A172 (cell line): ENCODE data around the gene MOB4. TPM values are rescaled to one million over a fixed set of nuclear protein-coding genes. Genes with fewer than 3 reads are reported as not detected.
A peak's percentile ranks its signal among the peaks of the same experiment; 100 is the strongest.
"Not testable (repeated sequence)": the region's sequence is repeated elsewhere in the genome, so short reads cannot be mapped to it uniquely, and the experiment has no call there.

Experiments
- DNase-seq: peaks from one replicate; pipeline ENCODE4 v3.0.0-alpha.2; 2015; ENCODE audit warnings: low spot score
- total RNA-seq: library from RNA; depleted of rRNA; stranded (reverse); fragments of >200 nt; shearing (Covaris generic); gene quantifications from 2 replicates; pipeline ENCODE4 v1.2.3, GENCODE V29; 2014; rRNA removed

MOB4 gene
- total RNA-seq: 94.3 and 96.9 TPM in 2 replicates

- DNase-seq: peak; percentile 89
Observed at GRCh38 chr2:197515739-197516392, at the start of gene MOB4. MOB4 (plus strand) TSS chr2:197516066; CDS start chr2:197516087, 21 bp downstream.

- no peak for DNase-seq
Observed at GRCh38 chr2:197472166-197472565, 43.7 kb upstream of the MOB4 start.

- no peak for DNase-seq
Observed at GRCh38 chr2:197477797-197478196, 38.1 kb upstream of the MOB4 start.

DNA sequence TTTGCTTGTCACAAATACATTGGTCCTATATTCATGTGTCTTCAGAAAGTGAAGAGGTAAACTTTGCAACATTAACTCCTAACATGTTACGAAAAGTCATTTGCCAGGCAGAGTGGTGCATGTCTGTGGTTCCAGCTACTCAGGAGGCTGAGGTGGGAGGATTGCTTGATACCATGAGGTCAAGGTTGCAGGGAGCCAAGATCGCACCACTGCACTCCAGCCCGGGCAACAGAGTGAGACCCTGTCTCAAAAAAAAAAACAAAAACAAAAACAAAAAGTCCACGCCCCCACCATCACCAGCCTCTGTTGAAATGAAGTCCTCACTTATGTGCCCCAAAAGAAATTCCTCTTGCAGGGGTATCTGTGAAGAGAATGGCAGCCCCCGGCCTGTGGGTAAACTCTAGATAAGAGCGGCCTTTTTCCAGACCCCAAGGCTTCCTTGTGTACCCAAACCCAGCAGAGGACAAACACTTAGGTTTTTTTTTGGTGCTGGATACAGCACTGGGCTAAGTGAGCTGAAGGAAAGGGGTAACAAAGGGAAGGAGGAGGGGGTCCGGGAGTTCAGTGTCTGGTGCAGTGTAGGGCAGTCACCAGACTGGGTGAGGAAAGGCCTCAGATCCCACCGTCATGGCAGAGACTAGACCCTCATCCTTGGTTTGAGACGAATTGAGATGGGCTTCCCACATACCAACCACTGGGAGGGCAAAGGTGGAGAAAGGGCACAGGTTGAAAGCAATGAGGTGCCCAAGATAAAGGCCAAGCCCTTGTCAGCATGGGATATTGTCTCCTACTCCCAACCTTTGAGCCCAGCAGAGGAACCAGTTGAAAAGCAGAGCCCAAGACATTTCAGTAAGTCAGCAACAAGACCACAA, 35.5 kb upstream of the MOB4 start:
- no peak for DNase-seq

DNA sequence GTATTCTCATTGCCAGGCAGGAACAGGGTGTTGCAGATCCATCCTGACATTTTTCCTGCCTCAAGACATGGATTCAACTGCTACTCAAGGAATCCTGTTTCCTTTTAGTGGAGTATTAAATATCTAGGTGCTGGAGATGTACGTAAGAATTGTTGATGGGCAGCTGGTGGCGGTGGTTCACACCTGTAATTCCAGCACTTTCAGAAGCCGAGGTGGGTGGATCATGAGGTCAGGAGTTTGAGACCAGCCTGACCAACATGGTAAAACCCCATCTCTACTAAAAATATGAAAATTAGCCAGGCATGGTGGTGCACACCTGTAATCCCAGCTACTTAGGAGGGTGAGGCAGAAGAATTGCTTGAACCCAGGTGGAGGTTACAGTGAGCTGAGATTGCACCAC, 31.6 kb upstream of the MOB4 start:
- DNase-seq: not testable (repeated sequence)

- no peak for DNase-seq
Observed at GRCh38 chr2:197486175-197486574, 29.7 kb upstream of the MOB4 start.

- DNase-seq: no peak
Observed at GRCh38 chr2:197487385-197487784, 28.5 kb upstream of the MOB4 start.

DNA sequence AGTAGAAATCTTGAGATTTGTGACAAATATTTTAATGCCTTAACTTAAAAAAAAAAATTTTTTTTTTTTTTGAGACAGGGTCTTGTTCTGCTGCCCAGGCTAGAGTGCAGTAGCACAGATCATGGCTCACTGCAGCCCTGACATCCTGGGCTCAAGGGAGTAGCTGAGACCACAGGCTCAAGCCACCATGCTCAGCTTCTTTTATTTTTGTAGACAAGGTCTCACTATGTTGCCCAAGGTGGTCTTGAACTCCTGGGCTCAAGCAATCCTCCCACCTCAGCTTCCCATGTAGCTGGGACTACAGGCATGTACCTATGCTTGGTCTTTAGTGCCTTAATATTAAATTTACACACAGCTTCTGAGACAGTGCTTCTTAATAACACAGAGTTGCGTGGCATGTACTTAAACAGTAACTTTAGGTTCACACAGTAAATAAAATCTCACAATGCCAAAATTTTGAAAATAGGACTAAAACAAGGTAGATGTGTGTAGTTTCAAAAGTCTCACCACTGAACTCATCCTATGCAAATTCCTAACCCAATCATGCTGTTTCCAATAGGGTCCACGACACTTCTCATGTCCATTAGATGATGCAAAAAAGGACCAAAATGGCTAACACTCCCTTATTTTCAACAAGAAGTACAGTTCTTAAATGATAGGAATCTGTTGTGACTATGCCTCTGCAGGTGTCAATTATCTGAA, 20.3 kb upstream of the MOB4 start:
- DNase-seq: no peak

- DNase-seq: no peak
Observed at GRCh38 chr2:197496695-197497094, 19.2 kb upstream of the MOB4 start.

DNA sequence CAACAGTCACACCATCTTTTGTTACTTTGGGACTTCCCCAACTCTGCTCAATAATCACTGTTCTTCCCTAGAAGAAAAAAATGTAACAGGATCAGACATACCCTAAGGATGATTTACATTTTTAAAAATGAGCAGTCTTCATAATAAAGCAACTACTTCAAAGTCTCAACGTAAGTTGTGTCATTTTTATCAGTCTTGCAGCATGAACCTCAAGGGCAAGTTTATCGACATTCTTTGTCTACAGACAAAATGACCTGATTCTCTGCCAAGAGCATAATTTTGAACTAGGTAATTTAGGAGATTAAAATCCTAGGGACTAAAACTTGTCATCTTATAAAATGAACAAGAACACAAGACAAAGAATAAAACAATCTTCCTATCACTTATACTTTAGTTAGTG, 18.5 kb upstream of the MOB4 start:
- no peak for DNase-seq

- no peak for DNase-seq
Observed at GRCh38 chr2:197498235-197498936, 17.5 kb upstream of the MOB4 start.

- DNase-seq: peak; percentile 37
Observed at GRCh38 chr2:197498937-197499593, 16.8 kb upstream of the MOB4 start.

DNA sequence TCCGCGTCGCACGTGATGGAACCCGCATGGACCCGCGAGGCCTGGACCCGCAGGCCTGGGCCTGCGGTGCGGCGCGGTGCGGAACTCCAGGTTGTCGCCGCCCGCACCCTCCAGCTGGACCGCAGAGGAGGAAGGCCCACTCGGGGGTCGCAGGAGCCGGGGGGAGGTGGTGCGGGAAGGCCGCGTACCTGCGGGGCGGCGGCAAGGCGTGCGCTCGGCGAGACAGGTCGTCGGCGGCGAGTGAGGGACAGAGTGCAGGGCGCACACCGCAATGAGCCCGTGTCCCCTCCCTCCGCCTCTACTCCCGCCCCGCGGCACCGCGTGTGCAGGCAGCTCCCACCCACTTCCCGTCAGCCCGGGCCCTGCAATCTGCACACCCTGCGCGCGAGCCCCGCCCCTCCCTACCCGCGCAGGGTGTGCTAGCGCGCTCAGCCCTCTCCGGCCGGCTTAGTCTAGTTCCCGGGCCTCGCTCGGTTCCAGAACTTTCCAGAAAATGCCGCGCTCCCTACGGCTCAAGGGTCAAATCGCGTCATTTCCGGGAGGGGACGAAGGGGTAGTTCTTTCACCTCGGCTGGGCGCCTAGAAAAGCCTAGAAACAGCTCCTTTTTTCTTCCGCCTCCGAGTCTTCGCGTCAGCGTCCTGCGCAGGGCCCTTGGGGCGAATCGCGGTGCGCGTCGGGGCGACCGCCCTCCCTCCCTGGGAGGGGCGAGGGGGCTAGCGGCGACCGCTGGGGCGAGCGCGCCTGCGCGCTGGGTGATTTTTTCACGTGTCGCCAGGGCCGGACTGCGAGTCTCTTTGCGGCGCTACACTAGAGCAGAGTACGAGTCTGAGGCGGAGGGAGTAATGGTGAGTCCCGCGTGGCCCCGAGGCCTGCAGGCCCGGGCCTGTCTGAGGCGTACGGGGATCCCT, 16.0 kb upstream of the MOB4 start, which contains the start of the genes HSPD1 and HSPE1:
Gene HSPD1, minus strand, starts transcription at position 247 of the 909 bp plus-strand sequence. CDS start 992 bp downstream, outside the sequence.
Gene HSPE1, plus strand, starts transcription at position 786 of the 909 bp plus-strand sequence. Its CDS starts 58 bp downstream, at position 844.
- DNase-seq: peak; percentile 99

GRCh38 chr2:197500503-197501131, 15.2 kb upstream of the MOB4 start:
- DNase-seq: no peak

DNA sequence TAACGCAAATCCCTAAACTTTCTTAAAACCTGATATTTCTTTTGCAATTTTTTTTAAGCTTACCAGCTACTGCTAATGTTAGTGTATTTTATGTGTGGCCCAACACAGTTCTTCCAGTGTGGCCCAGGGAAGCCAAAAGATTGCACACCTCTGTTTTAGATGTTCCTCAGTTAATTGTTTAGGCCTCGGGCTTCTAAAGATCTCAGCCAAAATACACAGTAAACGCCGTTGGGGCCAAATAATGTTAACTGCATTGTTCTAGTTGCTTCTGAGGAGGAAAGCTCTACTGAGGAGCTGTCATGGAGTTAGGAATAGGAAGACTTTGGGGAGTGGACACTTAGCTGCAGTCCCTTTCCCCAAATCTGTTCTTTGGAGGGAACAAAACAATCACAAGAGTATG, 13.7 kb upstream of the MOB4 start:
- no peak for DNase-seq

GRCh38 chr2:197502685-197503084, 13.2 kb upstream of the MOB4 start:
- DNase-seq: no peak

DNA sequence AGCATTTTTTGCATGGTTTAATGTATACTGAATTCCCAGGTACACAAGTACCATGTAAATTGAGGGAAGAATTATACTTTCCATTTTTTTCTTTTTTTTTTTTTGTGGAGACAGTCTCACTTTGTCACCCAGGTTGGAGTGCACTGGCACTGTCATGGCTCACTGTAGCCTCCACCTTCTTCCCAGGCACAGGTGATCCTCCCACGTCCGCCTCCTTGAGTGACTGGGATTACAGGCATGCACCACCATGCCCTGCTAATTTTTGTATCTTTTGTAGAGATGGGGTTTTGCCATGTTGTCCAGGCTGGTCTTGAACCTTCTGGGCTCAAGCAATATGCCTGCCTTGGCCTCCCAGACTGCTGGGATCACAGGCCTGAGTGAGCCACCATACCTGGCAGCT, 11.9 kb upstream of the MOB4 start:
- DNase-seq: no peak

DNA sequence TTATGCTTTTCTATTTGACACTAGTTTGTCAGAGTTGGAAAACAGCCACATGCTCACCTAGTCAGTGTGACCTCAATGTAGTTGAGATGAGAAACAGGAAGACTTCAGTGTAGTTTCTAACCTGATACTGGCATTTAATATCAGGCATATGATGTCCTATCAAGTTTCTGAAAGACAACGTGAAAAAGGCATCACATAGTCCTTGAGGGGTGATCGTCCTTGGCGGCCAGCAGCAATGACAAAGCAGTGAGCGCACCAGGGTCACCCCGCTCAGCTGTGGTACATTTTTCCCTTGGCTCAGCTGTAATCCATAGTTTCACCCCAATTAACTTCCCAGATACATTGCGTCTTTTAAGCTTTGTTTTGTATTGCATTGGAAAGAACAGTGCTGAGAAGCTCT, 11.4 kb upstream of the MOB4 start:
- no peak for DNase-seq

GRCh38 chr2:197506658-197507057, 9.2 kb upstream of the MOB4 start:
- no peak for DNase-seq
